Breast epithelium (tissue), 4 donors: ENCODE measurements around the gene GPX3. TPM values are rescaled to one million over a fixed set of nuclear protein-coding genes. Genes with fewer than 3 reads are reported as not detected.

Experiments
- DNase-seq, 2 donors: peaks; one replicate each; pipeline ENCODE4 v3.0.0-alpha.2; 2019; ENCODE audit warnings: low spot score in 2 of 2
- H3K27ac ChIP-seq, 2 donors: fragments of 200-600 bp; sonication (generic) in 1 of 2; one replicate each; pipeline ENCODE4 v1.5.1; 2016 to 2019; ENCODE audit warnings: mild to moderate bottlenecking in 1 of 2
- H3K27me3 ChIP-seq, 2 donors: fragments of 200-600 bp; sonication (generic) in 1 of 2; one replicate each; pipeline versions ENCODE4 v1.5.1 to v1.6.0; 2017 to 2019; ENCODE audit warnings: control low read depth in 1 of 2, mild to moderate bottlenecking in 1 of 2
- H3K36me3 ChIP-seq: fragments of 200-600 bp; one replicate; pipeline ENCODE4 v1.5.1; 2019
- H3K4me1 ChIP-seq, 2 donors: fragments of 200-600 bp; sonication (generic); one replicate each; pipeline ENCODE4 v1.5.1; 2016 to 2019; ENCODE audit warnings: control low read depth in 1 of 2
- H3K4me3 ChIP-seq, 3 donors: fragments of 200-600 bp; sonication (generic); 1 replicate in 2 of 3; 2 replicates in 1 of 3; pipeline ENCODE4 v1.5.1; 2016 to 2019; ENCODE audit warnings: mild to moderate bottlenecking in 3 of 3, moderate library complexity in 2 of 3
- H3K9me3 ChIP-seq, 2 donors: fragments of 200-600 bp; sonication (generic) in 1 of 2; one replicate each; pipeline ENCODE4 v1.5.1; 2016 to 2019; ENCODE audit warnings: control low read depth in 1 of 2
- POLR2A ChIP-seq: fragments of 450-650 bp; IDR thresholded peaks from one replicate; pipeline ENCODE4 v1.6.1; 2016; ENCODE audit warnings: antibody characterized with exemption, mild to moderate bottlenecking, moderate library complexity
- POLR2AphosphoS5 ChIP-seq, 3 donors: sonication (generic); formaldehyde crosslinking; IDR thresholded peaks; one replicate each; pipeline ENCODE4 v1.6.1; 2017; ENCODE audit warnings: antibody characterized with exemption in 3 of 3
- intact Hi-C: fragments of 100-400 bp; cut with DNase I; formaldehyde crosslinking; loops from one replicate; pipeline ENCODE4 v1.15.1; 2023; ENCODE audit warnings: low total_unique reads
- total RNA-seq, 3 donors: library from RNA; depleted of rRNA; stranded (reverse); fragments of >200 nt; gene quantifications; one replicate each; pipeline ENCODE4 v1.1.0, GENCODE V29; 2016
- TF ChIP-seq, protein P1 (sequence below), 3 donors: fragments of 450-650 bp; IDR thresholded peaks; one replicate each; pipeline ENCODE4 v1.5.1; 2016 to 2017; ENCODE audit warnings: antibody characterized with exemption in 3 of 3, mild to moderate bottlenecking in 3 of 3, moderate library complexity in 3 of 3

GPX3 gene
- total RNA-seq, 3 donors from 2014 or later = 1,215 to 5,290 (median 2,830) TPM

DNA sequence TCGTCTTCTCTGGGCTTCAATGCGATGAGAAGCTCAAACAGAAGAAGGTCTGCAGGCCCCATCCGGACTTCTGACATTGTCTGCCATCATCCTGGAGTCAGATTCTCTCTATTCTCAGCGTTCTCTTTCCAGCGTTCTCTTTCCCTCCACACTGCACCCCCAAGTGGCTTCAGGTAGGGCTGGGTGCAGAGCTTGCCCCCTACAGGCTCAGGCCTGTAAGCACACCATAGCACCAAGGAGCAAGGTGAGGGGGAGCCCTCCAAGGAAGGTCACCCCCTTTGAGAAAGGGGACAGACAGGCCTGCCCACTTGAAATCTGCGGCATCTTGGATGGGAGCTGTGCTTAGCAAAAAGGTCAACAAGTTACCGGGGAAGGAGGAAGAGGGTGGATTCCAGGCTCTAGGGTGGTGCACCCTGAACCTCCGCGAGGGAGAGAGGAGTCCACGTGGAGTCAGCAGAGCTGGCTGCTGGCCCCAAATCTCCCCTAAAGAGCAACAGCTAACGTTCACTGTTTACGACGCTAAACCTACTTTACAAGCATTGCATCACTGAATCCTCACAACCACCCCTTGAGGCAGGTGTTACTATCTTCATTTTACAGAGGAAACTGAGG is 27.5 kb downstream of the GPX3 start:
- TF ChIP-seq POLR2A = no peak
- peak in 1 of 3 donors; percentile 18 for TF ChIP-seq POLR2AphosphoS5 (IDR thresholded peaks at IDR 0.05)
- TF ChIP-seq, protein P1, sequence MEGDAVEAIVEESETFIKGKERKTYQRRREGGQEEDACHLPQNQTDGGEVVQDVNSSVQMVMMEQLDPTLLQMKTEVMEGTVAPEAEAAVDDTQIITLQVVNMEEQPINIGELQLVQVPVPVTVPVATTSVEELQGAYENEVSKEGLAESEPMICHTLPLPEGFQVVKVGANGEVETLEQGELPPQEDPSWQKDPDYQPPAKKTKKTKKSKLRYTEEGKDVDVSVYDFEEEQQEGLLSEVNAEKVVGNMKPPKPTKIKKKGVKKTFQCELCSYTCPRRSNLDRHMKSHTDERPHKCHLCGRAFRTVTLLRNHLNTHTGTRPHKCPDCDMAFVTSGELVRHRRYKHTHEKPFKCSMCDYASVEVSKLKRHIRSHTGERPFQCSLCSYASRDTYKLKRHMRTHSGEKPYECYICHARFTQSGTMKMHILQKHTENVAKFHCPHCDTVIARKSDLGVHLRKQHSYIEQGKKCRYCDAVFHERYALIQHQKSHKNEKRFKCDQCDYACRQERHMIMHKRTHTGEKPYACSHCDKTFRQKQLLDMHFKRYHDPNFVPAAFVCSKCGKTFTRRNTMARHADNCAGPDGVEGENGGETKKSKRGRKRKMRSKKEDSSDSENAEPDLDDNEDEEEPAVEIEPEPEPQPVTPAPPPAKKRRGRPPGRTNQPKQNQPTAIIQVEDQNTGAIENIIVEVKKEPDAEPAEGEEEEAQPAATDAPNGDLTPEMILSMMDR (IDR thresholded peaks at IDR 0.05) = peak; percentile 63 to 69 (median 65)
- intact Hi-C loops = no loop called here
- Histone ChIP-seq H3K36me3 (no peaks in the 10 kb centered on the region), H3K9me3 (no peaks in the 10 kb centered on the region), H3K27ac (no peak overlapping the region), H3K4me1 (no peaks in the 10 kb centered on the region), H3K27me3 (no peaks in the 10 kb centered on the region), H3K4me3 (no peak overlapping the region)
- no peak for DNase-seq

DNA sequence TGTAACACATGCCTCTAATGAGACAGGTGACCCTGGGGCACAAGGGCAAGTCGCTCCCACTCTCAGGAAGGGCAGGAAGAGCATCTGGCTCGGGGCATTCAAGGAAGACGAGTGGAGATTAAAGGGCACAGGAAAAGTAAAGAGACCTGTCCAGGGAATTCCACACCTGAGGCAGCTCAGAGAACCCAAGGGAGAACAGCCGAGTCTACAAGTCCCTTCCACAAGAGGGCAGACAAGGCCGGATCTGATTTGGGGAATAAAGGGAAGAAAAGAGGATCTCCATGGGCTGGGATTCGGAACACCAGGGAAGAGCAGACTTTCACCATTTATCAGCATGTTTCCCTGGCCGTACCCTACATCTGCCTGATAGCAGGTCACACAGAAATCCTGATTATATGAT is 28.1 kb downstream of the GPX3 start:
- H3K36me3 ChIP-seq = no peaks in the 10 kb centered on the region
- no peaks in the 10 kb centered on the region for H3K27me3 ChIP-seq
- H3K4me3 ChIP-seq = no peak overlapping the region
- no peak overlapping the region for H3K27ac ChIP-seq
- intact Hi-C loops = no loop called here
- no peaks in the 10 kb centered on the region for H3K9me3 ChIP-seq
- TF ChIP-seq POLR2AphosphoS5 (IDR thresholded peaks at IDR 0.05) = no peak
- TF ChIP-seq POLR2A = no peak
- TF ChIP-seq, protein P1 (IDR thresholded peaks at IDR 0.05) = no peak
- H3K4me1 ChIP-seq = no peaks in the 10 kb centered on the region
- no peak for DNase-seq

DNA sequence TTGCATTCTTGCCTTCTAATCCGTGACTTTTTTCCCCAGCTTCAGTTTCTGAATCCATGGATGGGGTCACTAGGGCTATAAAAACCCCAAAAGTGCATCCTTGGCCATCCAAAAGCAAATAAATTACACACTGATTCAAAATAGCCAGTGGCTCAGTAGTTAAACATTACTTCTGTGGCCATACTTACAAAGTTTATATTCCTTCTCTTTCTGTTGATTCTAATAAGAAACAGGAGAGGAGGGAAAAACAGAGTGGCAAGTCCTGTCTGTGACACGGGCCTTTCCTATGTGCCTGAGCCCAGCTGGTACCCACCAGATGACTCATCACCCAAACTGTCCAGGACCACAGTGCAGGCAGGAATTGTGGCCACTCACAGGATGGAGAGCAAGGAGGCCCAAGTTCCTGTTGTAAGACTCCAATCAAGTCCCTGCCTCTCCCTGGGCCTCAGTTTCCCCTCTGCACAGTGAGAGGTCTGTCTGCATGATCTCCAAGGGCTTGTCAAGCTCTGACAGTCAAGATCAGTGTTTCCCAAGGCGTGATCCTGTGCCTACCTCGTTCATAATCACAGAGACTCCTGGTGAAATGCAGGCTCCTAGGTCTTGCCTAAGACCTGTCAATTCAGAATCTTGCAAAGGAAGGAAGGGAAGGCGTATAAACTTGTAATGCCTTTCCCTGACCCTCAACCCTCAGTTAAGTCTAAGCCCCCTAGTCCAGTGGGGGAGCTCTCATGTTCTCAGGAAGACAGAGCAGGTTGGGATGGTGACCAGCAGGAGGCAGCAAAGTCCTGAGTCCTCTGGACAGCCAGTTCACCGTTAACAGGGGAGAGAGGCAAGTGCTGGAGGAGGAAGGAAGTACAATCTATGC is 30.9 kb downstream of the GPX3 start:
- intact Hi-C loops = no loop called here
- no peaks in the 10 kb centered on the region for H3K4me1 ChIP-seq
- H3K27ac ChIP-seq = peak overlapping the region in 1 of 2 donors; percentile 44
- peak; percentile 49 to 77 for DNase-seq
- TF ChIP-seq, protein P1 (IDR thresholded peaks at IDR 0.05) = peak; percentile 71 to 85 (median 81)
- TF ChIP-seq POLR2A (no peak), POLR2AphosphoS5 (IDR thresholded peaks at IDR 0.05) (peak in 2 of 3 donors; percentile 4 to 51)
- H3K9me3 ChIP-seq = no peaks in the 10 kb centered on the region
- H3K4me3 ChIP-seq = no peak overlapping the region
- no peaks in the 10 kb centered on the region for H3K36me3 ChIP-seq
- H3K27me3 ChIP-seq = no peaks in the 10 kb centered on the region

DNA sequence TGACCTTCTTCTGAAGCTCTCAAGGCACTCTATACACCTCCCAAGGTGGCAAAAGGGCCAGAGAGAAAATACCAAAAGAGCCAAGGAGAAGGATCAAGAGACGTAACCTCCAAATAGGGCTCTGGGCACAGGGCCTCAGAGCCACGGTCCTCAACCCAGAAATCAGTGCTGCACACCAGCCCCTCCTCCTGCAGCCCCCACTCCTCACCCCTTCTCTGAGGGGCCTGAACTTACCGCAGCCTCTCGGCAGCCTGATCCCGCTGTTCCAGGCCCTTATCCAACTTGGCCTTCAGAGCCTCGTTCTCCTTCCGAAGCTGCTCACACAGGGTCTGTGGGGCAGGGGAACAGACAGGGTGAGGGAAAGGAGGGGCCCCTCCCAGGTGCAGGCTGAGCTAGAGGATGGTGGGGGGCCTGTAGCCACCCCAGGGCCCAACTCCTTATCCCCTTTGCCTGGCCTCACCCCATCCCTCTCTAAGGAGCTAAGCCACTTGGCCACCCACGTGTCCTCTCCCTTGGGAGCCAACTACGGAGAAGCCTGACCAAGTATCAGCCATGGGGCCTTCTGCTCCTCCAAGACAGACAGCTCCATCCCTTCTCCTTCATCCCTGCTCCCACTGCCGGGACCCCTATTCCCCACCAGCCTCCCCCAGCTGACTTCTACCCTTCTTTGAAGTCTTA is 31.7 kb downstream of the GPX3 start:
- Histone ChIP-seq H3K27me3 (no peaks in the 10 kb centered on the region), H3K27ac (peak overlapping the region in 1 of 2 donors; percentile 44), H3K36me3 (no peaks in the 10 kb centered on the region), H3K4me3 (no peak overlapping the region), H3K9me3 (no peaks in the 10 kb centered on the region), H3K4me1 (no peaks in the 10 kb centered on the region)
- intact Hi-C loops = loop anchor here (2.0 kb wide), 1 partner anchor 57 kb away; no protein-coding TSS in a partner anchor
- DNase-seq = no peak
- no peak for TF ChIP-seq POLR2AphosphoS5 (IDR thresholded peaks at IDR 0.05)
- TF ChIP-seq, protein P1 (IDR thresholded peaks at IDR 0.05) = no peak
- no peak for TF ChIP-seq POLR2A
